HG02943 (cell line): ENCODE results near the gene MTSS2.

Experiments
- ATAC-seq: cut with Tn5 transposase; IDR thresholded peaks from one replicate; pipeline ENCODE4 v1.9.1; 2021; ENCODE audit warnings: mild to moderate bottlenecking, low read depth, moderate library complexity; ENCODE audit not compliant: unreplicated experiment

MTSS2 gene

GRCh38 chr16:70701036-70701435, 15.2 kb upstream of the MTSS2 start:
- no peak for ATAC-seq

- ATAC-seq, result no peak
Measured at GRCh38 chr16:70700101-70701020, 14.5 kb upstream of the MTSS2 start.

- no peak for ATAC-seq
Measured at GRCh38 chr16:70699696-70700095, 13.8 kb upstream of the MTSS2 start.

GRCh38 chr16:70698901-70699300, 13.0 kb upstream of the MTSS2 start:
- ATAC-seq, result no peak

- no peak for ATAC-seq
Measured at GRCh38 chr16:70697594-70698170, 11.8 kb upstream of the MTSS2 start.

GRCh38 chr16:70696952-70697593, 11.2 kb upstream of the MTSS2 start:
- ATAC-seq, result no peak

GRCh38 chr16:70696355-70696754, 10.5 kb upstream of the MTSS2 start:
- ATAC-seq, result no peak

GRCh38 chr16:70695331-70696070, 9.6 kb upstream of the MTSS2 start:
- ATAC-seq, result no peak

- ATAC-seq, result no peak
Measured at GRCh38 chr16:70694868-70695218, 9.0 kb upstream of the MTSS2 start.

GRCh38 chr16:70694088-70694867, 8.4 kb upstream of the MTSS2 start:
- no peak for ATAC-seq

GRCh38 chr16:70692873-70693671, 7.2 kb upstream of the MTSS2 start:
- no peak for ATAC-seq

- ATAC-seq, result no peak
Measured at GRCh38 chr16:70692130-70692872, 6.4 kb upstream of the MTSS2 start.

- ATAC-seq, result no peak
Measured at GRCh38 chr16:70691223-70692129, 5.6 kb upstream of the MTSS2 start.

GRCh38 chr16:70689970-70690891, 4.4 kb upstream of the MTSS2 start:
- no peak for ATAC-seq

GRCh38 chr16:70689035-70689969, 3.4 kb upstream of the MTSS2 start:
- no peak for ATAC-seq
